ENCODE results near the gene WDR83. TPM values are rescaled to one million over a fixed set of nuclear protein-coding genes. Genes with fewer than 3 reads are reported as not detected.

The WDR83 gene
- total and polyA plus RNA-seq, 2 of the 8 experiments (the other 6 are each of a cell fraction or from before 2014, with no cell fraction given) = 12.6 to 15.3 TPM

- no peak for TF ChIP-seq CHD7 (IDR thresholded peaks at IDR 0.05; ENCODE audit: insufficient replicate concordance, low read length)
- no peak for TF ChIP-seq CREB1 (IDR thresholded peaks at IDR 0.05)
- no peak for TF ChIP-seq GABPA (IDR thresholded peaks at IDR 0.05; ENCODE audit: borderline replicate concordance, insufficient read depth, low read length)
- no peak for TF ChIP-seq SIN3A (conservative IDR thresholded peaks at IDR 0.05 in 1 of 2, IDR thresholded peaks at IDR 0.05 in 1 of 2; ENCODE audit: low read depth in 1 of 2, low read length in 2 of 2)
- no peak for TF ChIP-seq CBX8 (IDR thresholded peaks at IDR 0.05; ENCODE audit: borderline replicate concordance, low read depth, low read length)
- TF ChIP-seq SP1 (IDR thresholded peaks at IDR 0.05; ENCODE audit: low read depth, low read length) = no peak
- TF ChIP-seq CBX5 (IDR thresholded peaks at IDR 0.05; ENCODE audit: low read depth, low read length) = no peak
- TF ChIP-seq SP4 (IDR thresholded peaks at IDR 0.05; ENCODE audit: low read length) = no peak
Observed at GRCh38 chr19:12646551-12646950, 20.1 kb upstream of the WDR83 start (continued).

Data from H1 (cell line).